ENCODE measurements around the gene ZBTB22. TPM values are rescaled to one million over a fixed set of nuclear protein-coding genes. Genes with fewer than 3 reads are reported as not detected.
"Not testable (repeated sequence)": the region's sequence is repeated elsewhere in the genome, so short reads cannot be mapped to it uniquely, and the experiment has no call there.

Gene ZBTB22
- total RNA-seq, 1 experiment from 2014 or later = 11.6 TPM

DNA sequence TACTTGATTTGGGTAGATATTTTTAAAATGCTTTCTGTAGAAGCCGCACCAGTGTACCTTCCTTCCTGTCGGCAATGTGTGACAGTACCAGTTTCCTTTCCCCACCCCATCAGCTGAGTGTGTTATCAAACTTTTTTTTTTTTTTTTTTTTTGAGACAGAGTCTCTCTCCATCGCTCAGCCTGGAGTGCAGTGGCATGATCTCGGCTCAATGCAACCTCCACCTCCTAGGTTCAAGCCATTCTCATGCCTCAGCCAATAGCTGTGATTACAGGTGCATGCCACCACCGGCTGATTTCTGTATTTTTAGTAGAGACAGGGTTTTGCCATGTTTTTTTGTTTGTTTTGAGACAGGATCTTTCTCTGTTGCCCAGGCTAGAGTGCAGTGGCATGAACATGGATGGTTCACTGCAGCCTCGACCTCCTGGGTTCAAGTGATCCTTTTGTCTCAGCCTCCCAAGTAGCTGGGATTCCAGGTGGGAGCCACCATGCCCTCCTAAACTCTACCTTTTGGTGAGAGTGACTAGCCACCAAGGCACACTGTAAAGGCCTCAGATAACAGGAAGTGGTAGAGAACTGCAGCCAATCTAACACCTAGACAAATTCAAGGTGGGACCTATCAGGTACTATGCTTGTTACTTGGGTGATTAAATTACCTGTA lies 26.5 kb upstream of the ZBTB22 start:
- DNase-seq = no peak
- H3K36me3 ChIP-seq (replicated peaks; ENCODE audit: control insufficient read depth, insufficient read depth, low read length) = no peaks in the 10 kb centered on the region
- no peak overlapping the region for H3K4me3 ChIP-seq (ENCODE audit: insufficient read depth, low read depth, low read length)
- H3K27me3 ChIP-seq (ENCODE audit: control insufficient read depth, insufficient read depth, low read length) = no peaks in the 10 kb centered on the region

DNA sequence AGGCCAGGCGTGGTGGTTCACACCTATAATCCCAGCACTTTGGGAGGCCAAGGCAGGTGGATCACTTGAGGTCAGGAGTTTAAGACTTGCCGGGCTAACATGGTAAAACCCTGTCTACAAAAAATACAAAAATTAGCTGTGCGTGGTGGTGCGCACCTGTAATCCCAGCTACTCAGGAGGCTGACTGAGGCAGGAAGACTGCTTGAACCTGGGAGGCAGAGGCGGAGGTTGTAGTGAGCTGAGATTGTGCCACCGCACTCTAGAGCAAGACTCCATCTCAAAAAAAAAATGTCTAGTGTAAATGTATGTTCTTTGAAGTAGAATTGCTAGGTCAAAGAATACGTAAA lies 26.0 kb upstream of the ZBTB22 start:
- H3K4me3 ChIP-seq (ENCODE audit: insufficient read depth, low read depth, low read length); H3K27me3 ChIP-seq (ENCODE audit: control insufficient read depth, insufficient read depth, low read length); H3K36me3 ChIP-seq (replicated peaks; ENCODE audit: control insufficient read depth, insufficient read depth, low read length); DNase-seq: not testable (repeated sequence)

DNA sequence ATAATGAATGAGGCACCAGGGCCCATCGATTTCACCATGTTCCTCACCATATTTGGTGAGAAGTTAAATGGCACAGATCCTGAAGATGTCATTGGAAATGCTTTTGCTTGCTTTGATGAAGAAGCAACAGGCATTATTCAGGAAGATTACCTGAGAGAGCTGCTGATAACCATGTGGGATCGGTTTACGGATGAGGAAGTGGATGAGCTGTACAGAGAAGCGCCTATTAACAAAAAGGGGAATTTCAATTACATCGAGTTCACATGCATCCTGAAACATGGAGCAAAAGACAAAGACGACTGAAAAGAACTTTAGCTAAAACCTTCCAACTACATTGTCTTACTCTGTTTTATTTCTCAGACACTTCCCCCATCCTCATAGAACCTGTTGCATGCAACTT lies 21.6 kb upstream of the ZBTB22 start:
- no peak overlapping the region for H3K4me3 ChIP-seq (ENCODE audit: insufficient read depth, low read depth, low read length)
- no peaks in the 10 kb centered on the region for H3K36me3 ChIP-seq (replicated peaks; ENCODE audit: control insufficient read depth, insufficient read depth, low read length)

DNA sequence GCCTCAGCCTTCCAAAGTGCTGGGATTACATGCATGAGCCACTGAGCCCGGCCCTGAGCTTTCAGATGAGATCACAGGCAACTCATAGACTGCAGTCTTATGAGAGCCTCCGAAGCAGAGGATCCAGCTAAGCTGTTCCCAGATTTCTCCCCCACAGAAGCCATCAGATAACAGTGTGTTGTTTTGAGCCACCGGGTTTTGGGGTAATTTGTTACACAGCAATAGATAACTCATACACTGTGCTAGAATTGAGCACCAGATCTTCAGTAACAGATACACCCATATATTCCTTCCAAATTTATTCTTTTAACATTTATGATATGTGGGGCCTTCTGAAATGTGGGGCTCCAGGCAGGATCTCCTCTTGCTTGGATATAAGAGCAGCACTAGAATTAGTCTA lies 19.0 kb upstream of the ZBTB22 start:
- DNase-seq = no peak
- Histone ChIP-seq H3K4me3 (ENCODE audit: insufficient read depth, low read depth, low read length) (no peak overlapping the region), H3K27me3 (ENCODE audit: control insufficient read depth, insufficient read depth, low read length) (no peaks in the 10 kb centered on the region), H3K36me3 (replicated peaks; ENCODE audit: control insufficient read depth, insufficient read depth, low read length) (no peaks in the 10 kb centered on the region)

More for the DNA sequence above, 21.6 kb upstream of the ZBTB22 start:
- no peaks in the 10 kb centered on the region for H3K27me3 ChIP-seq (ENCODE audit: control insufficient read depth, insufficient read depth, low read length)
- DNase-seq = no peak

DNA sequence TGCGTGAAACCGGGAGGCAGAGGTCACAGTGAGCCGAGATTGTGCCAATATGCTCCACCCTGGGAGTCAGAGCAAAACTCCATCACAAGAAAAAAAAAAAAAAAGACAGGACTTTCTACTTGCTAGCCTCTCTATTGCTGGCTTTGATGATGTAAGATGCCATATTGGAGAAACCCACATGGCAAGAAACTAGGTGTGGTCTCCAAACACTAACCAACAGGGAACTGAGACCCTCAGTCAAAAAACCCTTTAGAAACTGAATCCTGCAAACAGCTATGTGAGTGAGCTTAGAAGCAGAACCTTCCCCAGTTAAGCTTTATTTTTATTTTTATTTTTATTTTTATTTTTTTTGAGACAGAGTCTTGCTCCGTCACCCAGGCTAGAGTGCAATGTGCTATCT lies 18.4 kb upstream of the ZBTB22 start:
- no peak for DNase-seq
- Histone ChIP-seq H3K4me3 (ENCODE audit: insufficient read depth, low read depth, low read length) (no peak overlapping the region), H3K27me3 (ENCODE audit: control insufficient read depth, insufficient read depth, low read length) (no peaks in the 10 kb centered on the region), H3K36me3 (replicated peaks; ENCODE audit: control insufficient read depth, insufficient read depth, low read length) (no peaks in the 10 kb centered on the region)

DNA sequence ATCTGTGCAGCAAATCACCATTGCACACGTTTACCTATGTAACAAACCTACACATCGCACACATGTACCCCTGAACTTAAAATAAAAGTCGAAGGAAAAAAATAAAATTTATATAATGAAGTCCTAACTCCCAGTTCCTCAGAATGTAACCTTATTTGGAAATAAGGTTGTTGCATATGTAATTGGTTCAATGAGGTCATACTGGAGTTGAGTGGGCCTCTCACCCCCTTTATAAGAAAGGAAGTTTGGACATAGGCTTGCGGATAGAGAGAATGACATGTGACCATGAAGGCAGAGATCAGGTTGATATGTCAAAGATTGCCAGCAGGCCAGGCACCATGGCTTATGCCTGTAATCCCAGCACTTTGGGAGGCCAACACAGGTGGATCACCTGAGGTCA lies 16.1 kb upstream of the ZBTB22 start:
- no peaks in the 10 kb centered on the region for H3K36me3 ChIP-seq (replicated peaks; ENCODE audit: control insufficient read depth, insufficient read depth, low read length)
- DNase-seq = no peak
- H3K27me3 ChIP-seq (ENCODE audit: control insufficient read depth, insufficient read depth, low read length) = no peaks in the 10 kb centered on the region
- H3K4me3 ChIP-seq (ENCODE audit: insufficient read depth, low read depth, low read length) = no peak overlapping the region

DNA sequence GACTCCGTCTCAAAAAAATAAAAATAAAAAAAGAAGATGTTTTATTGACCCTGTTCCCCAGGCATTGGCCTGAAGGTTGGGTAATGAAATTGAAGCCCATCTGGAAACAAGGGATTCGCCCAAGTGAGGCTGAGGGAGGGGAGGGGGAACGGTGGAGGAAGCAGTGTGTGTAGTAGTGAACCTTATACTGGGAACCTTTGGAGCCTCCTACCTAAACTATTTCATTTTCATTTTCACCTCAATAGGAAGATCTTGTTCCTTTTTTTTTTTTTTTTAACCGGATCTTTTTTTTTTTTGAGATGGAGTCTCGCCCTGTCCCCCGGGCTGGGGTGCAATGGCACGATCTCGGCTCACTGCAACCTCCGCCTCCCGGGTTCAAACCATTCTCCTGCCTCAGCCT lies 13.2 kb upstream of the ZBTB22 start:
- no peaks in the 10 kb centered on the region for H3K27me3 ChIP-seq (ENCODE audit: control insufficient read depth, insufficient read depth, low read length)
- H3K4me3 ChIP-seq (ENCODE audit: insufficient read depth, low read depth, low read length) = no peak overlapping the region
- H3K36me3 ChIP-seq (replicated peaks; ENCODE audit: control insufficient read depth, insufficient read depth, low read length) = no peaks in the 10 kb centered on the region
- DNase-seq = no peak

DNA sequence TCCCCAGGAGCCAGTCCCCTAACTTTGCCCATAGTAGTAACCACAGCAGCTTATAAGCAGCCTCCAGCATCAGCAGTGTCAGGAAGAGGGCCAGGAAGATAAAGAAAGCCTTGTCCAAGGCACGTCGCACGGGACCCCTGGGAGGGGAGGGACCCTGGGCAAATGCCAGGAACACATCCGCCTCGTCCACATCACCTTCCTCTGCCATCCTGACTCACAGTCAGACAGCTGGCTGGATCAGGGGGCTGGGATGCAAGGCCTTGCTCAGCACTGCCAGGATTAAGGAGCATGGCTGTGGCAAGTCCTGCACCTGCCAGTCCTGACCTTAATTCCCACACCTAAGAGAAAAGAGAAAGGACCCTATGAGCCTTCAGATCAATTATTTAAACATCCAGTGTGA lies 11.5 kb upstream of the ZBTB22 start:
- peak; percentile 13 for DNase-seq
- H3K36me3 ChIP-seq (replicated peaks; ENCODE audit: control insufficient read depth, insufficient read depth, low read length) = no peaks in the 10 kb centered on the region
- no peaks in the 10 kb centered on the region for H3K27me3 ChIP-seq (ENCODE audit: control insufficient read depth, insufficient read depth, low read length)
- H3K4me3 ChIP-seq (ENCODE audit: insufficient read depth, low read depth, low read length) = no peak overlapping the region

DNA sequence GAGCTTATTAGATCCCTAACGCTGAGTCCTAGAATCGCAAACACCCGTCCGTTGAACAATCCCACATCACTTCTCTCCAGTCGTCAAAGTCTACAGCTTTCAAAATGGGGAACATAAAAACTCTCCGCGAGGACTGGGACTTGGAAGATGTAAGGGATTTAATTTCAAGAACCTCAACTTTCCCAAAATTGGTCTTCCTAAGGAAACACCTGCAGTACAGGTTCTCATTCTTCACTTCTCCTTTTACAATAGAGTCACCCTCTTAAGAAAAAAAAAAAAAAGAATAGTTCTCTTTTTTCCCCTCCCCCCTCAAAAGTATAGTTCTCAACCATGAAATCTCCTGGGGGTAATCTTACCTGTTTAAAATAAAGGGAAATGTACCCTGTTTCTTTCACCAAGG lies 6.6 kb upstream of the ZBTB22 start:
- no peaks in the 10 kb centered on the region for H3K27me3 ChIP-seq (ENCODE audit: control insufficient read depth, insufficient read depth, low read length)
- peak overlapping the region; percentile 63 for H3K4me3 ChIP-seq (ENCODE audit: insufficient read depth, low read depth, low read length)
- H3K36me3 ChIP-seq (replicated peaks; ENCODE audit: control insufficient read depth, insufficient read depth, low read length) = peaks cover 14% of the 10 kb centered on the region
- no peak for DNase-seq

DNA sequence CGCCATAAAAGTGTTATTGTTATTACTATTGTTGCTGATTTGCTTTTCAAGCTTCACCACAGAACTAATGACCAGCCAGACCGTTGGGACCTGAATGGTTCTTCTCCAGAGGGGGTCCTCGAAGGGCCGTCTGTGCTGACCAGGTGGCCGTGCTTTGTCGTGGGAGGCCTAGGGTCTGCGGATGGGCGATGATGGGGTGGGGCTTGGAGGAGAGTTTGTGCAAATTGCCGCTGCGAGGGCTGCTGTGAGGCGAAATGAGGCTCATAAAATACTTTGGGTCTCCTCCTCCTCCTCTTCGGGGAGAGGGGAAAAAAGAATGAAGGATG lies 6.0 kb upstream of the ZBTB22 start:
- H3K36me3 ChIP-seq (replicated peaks; ENCODE audit: control insufficient read depth, insufficient read depth, low read length) = peaks cover 20% of the 10 kb centered on the region
- DNase-seq = peak; percentile 61
- no peaks in the 10 kb centered on the region for H3K27me3 ChIP-seq (ENCODE audit: control insufficient read depth, insufficient read depth, low read length)
- H3K4me3 ChIP-seq (ENCODE audit: insufficient read depth, low read depth, low read length) = peak overlapping the region; percentile 63

DNA sequence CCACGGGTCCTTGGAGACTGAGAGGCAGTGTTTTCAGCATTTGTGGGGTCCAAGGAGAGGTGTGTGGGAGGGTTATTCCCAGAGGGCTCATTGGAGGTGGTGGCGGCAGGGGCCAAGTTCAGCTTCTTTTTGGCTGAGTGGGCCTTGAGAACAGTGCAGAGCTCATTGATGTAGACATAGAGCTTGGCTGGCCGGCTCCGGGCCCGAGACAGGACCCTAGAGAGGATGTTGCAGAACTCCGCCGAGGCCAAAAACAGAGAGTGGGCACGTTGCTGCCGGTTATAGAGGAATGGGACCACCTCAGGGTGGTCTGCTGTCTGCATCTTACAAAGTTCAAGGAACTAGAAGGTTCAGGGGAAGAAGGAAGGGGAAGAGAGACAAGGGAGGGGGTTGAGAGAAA lies 3.7 kb upstream of the ZBTB22 start:
- DNase-seq = no peak
- Histone ChIP-seq H3K4me3 (ENCODE audit: insufficient read depth, low read depth, low read length) (no peak overlapping the region; the same call in 1 of the 2 replicates), H3K36me3 (replicated peaks; ENCODE audit: control insufficient read depth, insufficient read depth, low read length) (peaks cover 22% of the 10 kb centered on the region), H3K27me3 (ENCODE audit: control insufficient read depth, insufficient read depth, low read length) (no peaks in the 10 kb centered on the region)

DNA sequence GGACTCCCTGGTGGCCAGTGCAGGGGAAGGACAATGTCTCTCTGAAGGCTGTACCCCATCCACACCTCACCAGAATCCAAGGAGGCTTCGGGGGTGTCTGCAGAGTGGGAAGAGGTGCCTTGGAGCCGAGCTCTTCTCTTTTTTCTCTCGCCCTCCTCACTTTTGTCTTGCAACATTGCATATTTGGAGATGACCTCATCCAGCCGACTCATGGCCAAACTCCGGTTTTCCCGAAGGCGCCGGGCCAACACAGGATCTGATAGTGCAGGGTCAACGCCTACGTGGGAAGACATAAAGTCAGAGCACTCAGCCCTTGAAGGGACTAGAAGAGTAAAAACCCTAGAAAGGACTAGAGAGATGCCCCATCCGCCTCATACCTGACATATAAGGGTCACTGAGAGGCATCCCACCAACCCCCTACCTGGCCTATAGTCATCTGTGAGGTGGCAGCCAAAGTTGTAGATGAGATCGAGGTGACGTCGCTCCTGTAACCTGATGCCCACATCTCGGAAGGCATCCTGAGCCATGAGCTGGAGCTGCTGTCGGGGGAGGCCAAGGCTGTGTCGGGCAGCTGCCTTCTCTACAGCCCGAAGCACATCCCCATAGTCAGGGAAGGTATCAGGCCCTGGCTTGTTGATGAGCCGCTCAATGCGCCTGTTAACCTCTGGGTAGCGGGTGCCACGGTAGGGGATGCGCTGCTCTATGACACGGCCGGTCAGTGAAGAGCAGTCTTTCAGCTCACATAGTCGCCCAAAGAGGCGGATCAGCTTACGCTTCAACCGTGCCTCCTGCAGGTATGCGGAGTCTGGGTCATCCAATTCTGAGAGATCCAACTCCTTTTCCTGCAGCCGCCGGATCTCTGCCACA lies 3.0 kb upstream of the ZBTB22 start:
- no peak overlapping the region; the same call in 1 of the 2 replicates for H3K4me3 ChIP-seq (ENCODE audit: insufficient read depth, low read depth, low read length)
- peak; percentile 22 for DNase-seq
- H3K36me3 ChIP-seq (replicated peaks; ENCODE audit: control insufficient read depth, insufficient read depth, low read length) = peaks cover 22% of the 10 kb centered on the region
- peaks cover 2% of the 10 kb centered on the region; the same call in 1 of the 2 replicates for H3K27me3 ChIP-seq (ENCODE audit: control insufficient read depth, insufficient read depth, low read length)

DNA sequence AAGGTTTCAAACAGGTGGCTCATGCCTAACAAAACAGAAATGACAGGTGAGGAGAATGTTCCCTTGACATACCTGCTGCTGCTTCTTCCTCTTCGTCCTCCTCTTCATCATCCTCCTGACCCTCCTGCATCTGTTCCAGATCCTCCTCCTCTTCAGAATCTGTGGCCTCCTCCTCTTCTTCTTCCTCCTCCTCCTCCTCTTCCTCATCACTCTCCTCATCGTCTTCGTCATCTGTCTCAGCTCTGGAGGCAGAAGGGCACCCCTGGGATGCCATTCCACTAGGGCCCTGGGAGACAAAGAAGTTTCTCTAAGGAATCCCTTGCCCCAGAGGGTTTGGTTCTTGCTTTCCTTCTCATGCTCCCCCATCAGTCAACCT lies 2.4 kb upstream of the ZBTB22 start:
- Histone ChIP-seq H3K36me3 (replicated peaks; ENCODE audit: control insufficient read depth, insufficient read depth, low read length) (peaks cover 22% of the 10 kb centered on the region), H3K4me3 (ENCODE audit: insufficient read depth, low read depth, low read length) (no peak overlapping the region), H3K27me3 (ENCODE audit: control insufficient read depth, insufficient read depth, low read length) (peaks cover 5% of the 10 kb centered on the region; the same call in 1 of the 2 replicates)
- no peak for DNase-seq

DNA sequence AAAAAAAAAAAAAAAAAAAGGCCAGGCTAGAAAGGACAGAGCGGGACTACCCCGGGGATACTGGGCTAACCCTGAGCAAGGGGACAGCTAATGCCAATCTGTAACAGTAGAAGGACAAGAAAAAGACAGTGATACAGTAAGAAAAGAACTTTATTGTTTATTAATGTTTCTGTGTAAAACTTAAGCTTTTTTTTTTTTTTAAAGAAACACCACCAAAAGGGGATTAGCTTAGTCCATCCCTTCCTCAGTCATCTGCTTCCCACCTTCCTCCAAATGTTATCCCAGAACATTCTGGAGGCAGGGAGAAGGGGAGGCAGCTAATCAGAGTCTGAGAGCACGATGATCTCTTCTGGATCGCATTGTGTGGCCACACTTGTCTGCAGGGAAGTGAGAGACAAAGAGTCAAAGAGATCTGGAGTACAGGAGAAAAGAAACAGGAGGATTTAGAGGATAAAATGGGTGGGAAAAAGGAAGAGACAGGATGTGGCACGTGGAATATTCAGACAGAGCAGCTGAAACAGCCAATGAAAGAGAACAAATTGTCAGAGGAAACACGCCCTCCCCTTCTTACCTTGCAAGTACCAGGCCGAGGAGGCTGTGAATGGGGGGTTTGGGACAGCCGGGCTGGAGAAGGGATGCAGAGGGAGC lies 1.0 kb upstream of the ZBTB22 start:
- H3K36me3 ChIP-seq (replicated peaks; ENCODE audit: control insufficient read depth, insufficient read depth, low read length) = peaks cover 22% of the 10 kb centered on the region
- H3K27me3 ChIP-seq (ENCODE audit: control insufficient read depth, insufficient read depth, low read length) = peaks cover 14% of the 10 kb centered on the region; the same call in 1 of the 2 replicates
- peak overlapping the region; percentile 72; the same call in 1 of the 2 replicates for H3K4me3 ChIP-seq (ENCODE audit: insufficient read depth, low read depth, low read length)
- peak; percentile 47 for DNase-seq

DNA sequence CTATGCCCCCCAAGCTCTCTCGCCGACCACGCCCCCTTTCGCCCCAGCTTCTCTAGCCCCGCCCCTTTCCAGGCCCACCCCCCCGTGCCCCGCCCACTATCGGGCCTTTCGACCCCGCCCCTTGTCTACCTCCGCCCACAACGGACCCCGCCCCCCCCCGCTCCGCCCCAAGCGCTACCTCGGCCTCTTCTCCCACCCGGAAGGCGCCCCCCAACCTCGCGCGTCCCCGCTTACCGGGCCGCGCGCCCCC lies 200 bp downstream of the ZBTB22 start:
- Histone ChIP-seq H3K27me3 (ENCODE audit: control insufficient read depth, insufficient read depth, low read length) (peaks cover 17% of the 10 kb centered on the region; the same call in 1 of the 2 replicates), H3K4me3 (ENCODE audit: insufficient read depth, low read depth, low read length) (peak overlapping the region; percentile 72), H3K36me3 (replicated peaks; ENCODE audit: control insufficient read depth, insufficient read depth, low read length) (peaks cover 22% of the 10 kb centered on the region)
- peak; percentile 97 for DNase-seq
